ENCODE data around the gene MYCN. TPM values are rescaled to one million over a fixed set of nuclear protein-coding genes. Genes with fewer than 3 reads are reported as not detected.

Gene MYCN
- total RNA-seq, 1 experiment from 2014 or later = 8.7 TPM

DNA sequence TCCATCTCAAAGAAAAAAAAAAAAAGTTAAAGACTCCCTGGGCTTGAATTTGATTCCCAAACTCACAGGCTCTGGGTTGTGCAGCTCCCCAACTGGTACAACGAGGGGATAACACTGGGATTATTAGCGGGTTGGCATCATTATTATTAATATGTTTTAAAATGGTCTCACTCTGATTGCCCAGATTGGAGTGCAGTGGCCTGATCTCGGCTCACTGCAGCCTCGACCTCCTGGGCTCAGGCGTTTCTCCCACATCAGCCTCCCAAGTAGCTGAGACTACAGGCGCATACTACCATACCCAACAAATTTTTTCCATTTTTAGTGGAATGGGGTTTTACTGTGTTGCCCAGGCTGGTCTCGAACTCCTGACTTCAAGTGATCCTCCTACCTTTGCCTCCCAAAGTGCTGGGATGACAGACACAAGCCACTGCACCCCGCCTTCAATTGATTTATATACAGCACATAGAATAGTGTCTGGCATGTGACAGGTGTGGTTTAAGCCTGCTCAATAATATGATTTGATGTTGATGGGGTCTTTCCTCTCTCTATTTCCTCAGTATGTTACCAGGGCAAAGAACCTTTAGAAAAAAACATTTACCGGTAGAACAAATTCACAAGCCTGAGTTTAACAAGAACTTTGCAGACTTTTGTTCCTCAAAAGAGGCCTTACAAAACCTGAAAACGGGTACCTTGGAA, 12.2 kb downstream of the MYCN start:
- Mint-ChIP-seq H3K27me3 (ENCODE audit: unreplicated experiment) (no peaks in the 10 kb centered on the region), H3K27ac (ENCODE audit: unreplicated experiment) (no peak overlapping the region), H3K4me3 (ENCODE audit: low read depth, unreplicated experiment) (no peak overlapping the region), H3K4me1 (ENCODE audit: low read depth, unreplicated experiment) (peaks cover 11% of the 10 kb centered on the region), H3K36me3 (ENCODE audit: insufficient read depth, unreplicated experiment) (peaks cover 4% of the 10 kb centered on the region), H3K9me3 (ENCODE audit: low read depth, unreplicated experiment) (no peaks in the 10 kb centered on the region)
- TF ChIP-seq, protein P1, sequence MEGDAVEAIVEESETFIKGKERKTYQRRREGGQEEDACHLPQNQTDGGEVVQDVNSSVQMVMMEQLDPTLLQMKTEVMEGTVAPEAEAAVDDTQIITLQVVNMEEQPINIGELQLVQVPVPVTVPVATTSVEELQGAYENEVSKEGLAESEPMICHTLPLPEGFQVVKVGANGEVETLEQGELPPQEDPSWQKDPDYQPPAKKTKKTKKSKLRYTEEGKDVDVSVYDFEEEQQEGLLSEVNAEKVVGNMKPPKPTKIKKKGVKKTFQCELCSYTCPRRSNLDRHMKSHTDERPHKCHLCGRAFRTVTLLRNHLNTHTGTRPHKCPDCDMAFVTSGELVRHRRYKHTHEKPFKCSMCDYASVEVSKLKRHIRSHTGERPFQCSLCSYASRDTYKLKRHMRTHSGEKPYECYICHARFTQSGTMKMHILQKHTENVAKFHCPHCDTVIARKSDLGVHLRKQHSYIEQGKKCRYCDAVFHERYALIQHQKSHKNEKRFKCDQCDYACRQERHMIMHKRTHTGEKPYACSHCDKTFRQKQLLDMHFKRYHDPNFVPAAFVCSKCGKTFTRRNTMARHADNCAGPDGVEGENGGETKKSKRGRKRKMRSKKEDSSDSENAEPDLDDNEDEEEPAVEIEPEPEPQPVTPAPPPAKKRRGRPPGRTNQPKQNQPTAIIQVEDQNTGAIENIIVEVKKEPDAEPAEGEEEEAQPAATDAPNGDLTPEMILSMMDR (IDR thresholded peaks at IDR 0.05; ENCODE audit: unreplicated experiment) = no peak
- BruUV-seq (replicated peaks) = no TSS peak
- DNase-seq = no peak
- intact Hi-C loops (cut with micrococcal nuclease; ENCODE audit: unreplicated experiment) = no loop called here
- CTCF ChIA-PET = no interaction called here

DNA sequence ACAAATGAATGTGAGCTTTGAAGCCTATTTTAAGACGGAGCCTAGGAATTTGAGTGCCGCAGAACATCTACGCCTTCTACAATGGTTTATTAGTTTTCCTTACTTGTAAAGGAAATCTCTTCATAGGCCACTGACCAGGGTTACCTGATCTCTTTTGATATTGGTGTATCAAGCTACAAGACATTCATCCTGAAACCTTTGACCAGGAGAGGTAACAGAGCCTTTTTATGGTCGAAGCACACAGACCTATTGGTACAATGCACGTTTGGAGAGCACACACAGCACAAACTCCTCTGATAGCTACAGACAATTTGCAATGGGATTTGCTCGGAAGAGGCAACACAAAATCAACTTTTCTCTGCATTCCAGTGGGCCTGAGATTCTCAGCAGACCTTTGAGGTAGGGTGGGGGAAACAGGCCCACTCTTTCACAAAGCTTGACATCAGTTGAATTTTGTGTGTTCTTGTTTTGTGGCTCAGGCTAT, 12.8 kb downstream of the MYCN start:
- BruUV-seq (replicated peaks) = no TSS peak
- Mint-ChIP-seq H3K27ac (ENCODE audit: unreplicated experiment) (no peak overlapping the region), H3K4me1 (ENCODE audit: low read depth, unreplicated experiment) (peaks cover 11% of the 10 kb centered on the region), H3K27me3 (ENCODE audit: unreplicated experiment) (no peaks in the 10 kb centered on the region), H3K9me3 (ENCODE audit: low read depth, unreplicated experiment) (no peaks in the 10 kb centered on the region), H3K4me3 (ENCODE audit: low read depth, unreplicated experiment) (no peak overlapping the region), H3K36me3 (ENCODE audit: insufficient read depth, unreplicated experiment) (peaks cover 4% of the 10 kb centered on the region)
- CTCF ChIA-PET = no interaction called here
- intact Hi-C loops (cut with micrococcal nuclease; ENCODE audit: unreplicated experiment) = no loop called here
- no peak for DNase-seq
- TF ChIP-seq, protein P1 (IDR thresholded peaks at IDR 0.05; ENCODE audit: unreplicated experiment) = no peak

DNA sequence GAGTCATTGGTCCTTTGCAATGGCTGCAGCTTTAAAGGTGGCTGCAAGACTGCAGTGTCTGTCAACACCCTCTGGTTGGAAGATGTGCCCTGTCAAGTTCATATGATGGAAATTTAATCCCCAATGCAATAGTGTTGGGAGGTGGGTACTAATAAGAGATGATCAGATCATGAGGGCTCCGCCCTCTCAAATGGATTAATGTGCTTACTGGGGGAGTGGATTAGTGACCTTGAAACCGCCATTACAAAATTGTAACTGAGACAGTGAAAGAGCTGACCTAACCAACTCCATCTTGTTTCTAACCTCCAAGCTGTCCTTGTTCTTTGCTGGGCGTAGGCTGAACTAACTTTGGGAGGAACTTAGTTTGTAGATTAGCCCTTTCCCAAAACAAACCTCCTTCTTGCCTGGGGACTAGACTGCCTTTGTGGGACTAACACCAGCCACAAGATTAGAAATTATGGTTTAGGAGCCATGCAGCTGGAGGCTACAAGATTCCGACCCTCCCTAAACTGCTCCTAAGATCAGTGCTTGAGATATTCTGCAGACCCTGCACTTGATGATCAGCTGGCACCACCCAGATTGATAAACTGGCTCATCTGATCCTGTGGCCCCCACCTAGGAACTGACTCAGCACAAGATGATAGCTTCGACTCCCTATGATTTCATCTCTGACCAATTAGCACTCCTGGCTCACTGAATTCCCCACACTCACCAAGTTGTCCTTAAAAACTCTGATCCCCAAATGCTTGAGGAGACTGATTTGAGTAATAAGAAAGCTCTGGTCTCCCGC, 13.7 kb downstream of the MYCN start:
- Mint-ChIP-seq H3K4me1 (ENCODE audit: low read depth, unreplicated experiment) (peaks cover 11% of the 10 kb centered on the region), H3K27ac (ENCODE audit: unreplicated experiment) (no peak overlapping the region), H3K9me3 (ENCODE audit: low read depth, unreplicated experiment) (no peaks in the 10 kb centered on the region), H3K27me3 (ENCODE audit: unreplicated experiment) (no peaks in the 10 kb centered on the region), H3K4me3 (ENCODE audit: low read depth, unreplicated experiment) (no peak overlapping the region), H3K36me3 (ENCODE audit: insufficient read depth, unreplicated experiment) (peaks cover 4% of the 10 kb centered on the region)
- intact Hi-C loops (cut with micrococcal nuclease; ENCODE audit: unreplicated experiment) = no loop called here
- TF ChIP-seq, protein P1 (IDR thresholded peaks at IDR 0.05; ENCODE audit: unreplicated experiment) = no peak
- CTCF ChIA-PET = no interaction called here
- no peak for DNase-seq
- no TSS peak for BruUV-seq (replicated peaks)

DNA sequence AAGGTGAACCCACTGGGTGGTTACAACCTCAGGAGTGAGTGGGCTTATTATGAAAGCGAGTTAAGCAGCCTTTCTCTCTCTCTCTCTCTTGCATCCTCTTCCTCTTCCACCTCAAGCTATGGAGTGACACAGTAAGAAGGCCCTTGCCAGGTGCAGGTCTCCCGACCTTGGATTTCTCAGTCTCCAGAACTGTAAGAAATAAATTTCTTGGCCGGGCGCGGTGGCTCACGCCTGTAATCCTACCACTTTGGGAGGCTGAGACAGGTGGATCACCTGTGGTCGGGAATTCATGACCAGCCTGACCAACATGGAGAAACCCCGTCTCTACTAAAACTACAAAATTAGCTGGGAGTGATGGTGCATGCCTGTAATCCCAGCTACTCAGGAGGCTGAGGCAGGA, 14.4 kb downstream of the MYCN start:
- CTCF ChIA-PET = no interaction called here
- TF ChIP-seq, protein P1 (IDR thresholded peaks at IDR 0.05; ENCODE audit: unreplicated experiment) = no peak
- peaks cover 11% of the 10 kb centered on the region for H3K4me1 Mint-ChIP-seq (ENCODE audit: low read depth, unreplicated experiment)
- intact Hi-C loops (cut with micrococcal nuclease; ENCODE audit: unreplicated experiment) = no loop called here
- H3K36me3 Mint-ChIP-seq (ENCODE audit: insufficient read depth, unreplicated experiment) = peaks cover 4% of the 10 kb centered on the region
- BruUV-seq (replicated peaks) = no TSS peak
- no peak for DNase-seq
- no peaks in the 10 kb centered on the region for H3K9me3 Mint-ChIP-seq (ENCODE audit: low read depth, unreplicated experiment)
- H3K4me3 Mint-ChIP-seq (ENCODE audit: low read depth, unreplicated experiment) = no peak overlapping the region
- no peak overlapping the region for H3K27ac Mint-ChIP-seq (ENCODE audit: unreplicated experiment)
- H3K27me3 Mint-ChIP-seq (ENCODE audit: unreplicated experiment) = no peaks in the 10 kb centered on the region
